ENCODE results near the gene CLECL1.

- no peak for TF ChIP-seq CTCF (IDR thresholded peaks at IDR 0.05; ENCODE audit: low read depth, low read length, missing input control)
- no peak for TF ChIP-seq YY1 (IDR thresholded peaks at IDR 0.05)
- TF ChIP-seq, protein P1, sequence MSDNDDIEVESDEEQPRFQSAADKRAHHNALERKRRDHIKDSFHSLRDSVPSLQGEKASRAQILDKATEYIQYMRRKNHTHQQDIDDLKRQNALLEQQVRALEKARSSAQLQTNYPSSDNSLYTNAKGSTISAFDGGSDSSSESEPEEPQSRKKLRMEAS (IDR thresholded peaks at IDR 0.05), result no peak
- TF ChIP-seq, protein P2, sequence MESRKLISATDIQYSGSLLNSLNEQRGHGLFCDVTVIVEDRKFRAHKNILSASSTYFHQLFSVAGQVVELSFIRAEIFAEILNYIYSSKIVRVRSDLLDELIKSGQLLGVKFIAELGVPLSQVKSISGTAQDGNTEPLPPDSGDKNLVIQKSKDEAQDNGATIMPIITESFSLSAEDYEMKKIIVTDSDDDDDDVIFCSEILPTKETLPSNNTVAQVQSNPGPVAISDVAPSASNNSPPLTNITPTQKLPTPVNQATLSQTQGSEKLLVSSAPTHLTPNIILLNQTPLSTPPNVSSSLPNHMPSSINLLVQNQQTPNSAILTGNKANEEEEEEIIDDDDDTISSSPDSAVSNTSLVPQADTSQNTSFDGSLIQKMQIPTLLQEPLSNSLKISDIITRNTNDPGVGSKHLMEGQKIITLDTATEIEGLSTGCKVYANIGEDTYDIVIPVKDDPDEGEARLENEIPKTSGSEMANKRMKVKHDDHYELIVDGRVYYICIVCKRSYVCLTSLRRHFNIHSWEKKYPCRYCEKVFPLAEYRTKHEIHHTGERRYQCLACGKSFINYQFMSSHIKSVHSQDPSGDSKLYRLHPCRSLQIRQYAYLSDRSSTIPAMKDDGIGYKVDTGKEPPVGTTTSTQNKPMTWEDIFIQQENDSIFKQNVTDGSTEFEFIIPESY (IDR thresholded peaks at IDR 0.05), result no peak
- TF ChIP-seq TAF1 (conservative IDR thresholded peaks at IDR 0.05), result no peak
- TF ChIP-seq FOXA1 (IDR thresholded peaks at IDR 0.05), result no peak
- TF ChIP-seq, protein P3, sequence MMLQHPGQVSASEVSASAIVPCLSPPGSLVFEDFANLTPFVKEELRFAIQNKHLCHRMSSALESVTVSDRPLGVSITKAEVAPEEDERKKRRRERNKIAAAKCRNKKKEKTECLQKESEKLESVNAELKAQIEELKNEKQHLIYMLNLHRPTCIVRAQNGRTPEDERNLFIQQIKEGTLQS (IDR thresholded peaks at IDR 0.05), result no peak
- no peak for TF ChIP-seq HNF4G (IDR thresholded peaks at IDR 0.05)
- TF ChIP-seq RXRA (IDR thresholded peaks at IDR 0.05), result no peak
- TF ChIP-seq EGR1 (IDR thresholded peaks at IDR 0.05; ENCODE audit: low read depth in 2 of 2), result no peak
- TF ChIP-seq GABPA (IDR thresholded peaks at IDR 0.05 in 1 of 2, conservative IDR thresholded peaks at IDR 0.05 in 1 of 2), result no peak
- TF ChIP-seq SP1 (IDR thresholded peaks at IDR 0.05), result no peak
- TF ChIP-seq, protein P4, sequence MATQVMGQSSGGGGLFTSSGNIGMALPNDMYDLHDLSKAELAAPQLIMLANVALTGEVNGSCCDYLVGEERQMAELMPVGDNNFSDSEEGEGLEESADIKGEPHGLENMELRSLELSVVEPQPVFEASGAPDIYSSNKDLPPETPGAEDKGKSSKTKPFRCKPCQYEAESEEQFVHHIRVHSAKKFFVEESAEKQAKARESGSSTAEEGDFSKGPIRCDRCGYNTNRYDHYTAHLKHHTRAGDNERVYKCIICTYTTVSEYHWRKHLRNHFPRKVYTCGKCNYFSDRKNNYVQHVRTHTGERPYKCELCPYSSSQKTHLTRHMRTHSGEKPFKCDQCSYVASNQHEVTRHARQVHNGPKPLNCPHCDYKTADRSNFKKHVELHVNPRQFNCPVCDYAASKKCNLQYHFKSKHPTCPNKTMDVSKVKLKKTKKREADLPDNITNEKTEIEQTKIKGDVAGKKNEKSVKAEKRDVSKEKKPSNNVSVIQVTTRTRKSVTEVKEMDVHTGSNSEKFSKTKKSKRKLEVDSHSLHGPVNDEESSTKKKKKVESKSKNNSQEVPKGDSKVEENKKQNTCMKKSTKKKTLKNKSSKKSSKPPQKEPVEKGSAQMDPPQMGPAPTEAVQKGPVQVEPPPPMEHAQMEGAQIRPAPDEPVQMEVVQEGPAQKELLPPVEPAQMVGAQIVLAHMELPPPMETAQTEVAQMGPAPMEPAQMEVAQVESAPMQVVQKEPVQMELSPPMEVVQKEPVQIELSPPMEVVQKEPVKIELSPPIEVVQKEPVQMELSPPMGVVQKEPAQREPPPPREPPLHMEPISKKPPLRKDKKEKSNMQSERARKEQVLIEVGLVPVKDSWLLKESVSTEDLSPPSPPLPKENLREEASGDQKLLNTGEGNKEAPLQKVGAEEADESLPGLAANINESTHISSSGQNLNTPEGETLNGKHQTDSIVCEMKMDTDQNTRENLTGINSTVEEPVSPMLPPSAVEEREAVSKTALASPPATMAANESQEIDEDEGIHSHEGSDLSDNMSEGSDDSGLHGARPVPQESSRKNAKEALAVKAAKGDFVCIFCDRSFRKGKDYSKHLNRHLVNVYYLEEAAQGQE (IDR thresholded peaks at IDR 0.05), result no peak
- no peak for TF ChIP-seq RAD21 (IDR thresholded peaks at IDR 0.05)
Measured at GRCh38 chr12:9725213-9725870, 7.6 kb downstream of the CLECL1 start.

Data from liver (tissue), 3 donors.